Suprapubic skin (tissue), 4 donors: ENCODE results near the gene RGS7.

ENCODE experiments used
- CTCF ChIP-seq, 2 donors: fragments of 200-600 bp in 1 of 2; fragments of 450-650 bp in 1 of 2; sonication (generic) in 1 of 2; IDR thresholded peaks; one replicate each; pipeline ENCODE4 v1.5.1; 2016 to 2019; ENCODE audit warnings: antibody characterized with exemption in 2 of 2, mild to moderate bottlenecking in 1 of 2, moderate library complexity in 1 of 2
- POLR2A ChIP-seq, 2 donors: fragments of 450-650 bp; IDR thresholded peaks; one replicate each; pipeline ENCODE4 v1.6.1; 2017; ENCODE audit warnings: antibody characterized with exemption in 2 of 2, mild to moderate bottlenecking in 2 of 2, moderate library complexity in 2 of 2
- POLR2AphosphoS5 ChIP-seq, 3 donors: sonication (generic); formaldehyde crosslinking; IDR thresholded peaks; one replicate each; pipeline ENCODE4 v1.6.1; 2017; ENCODE audit warnings: antibody characterized with exemption in 3 of 3

DNA sequence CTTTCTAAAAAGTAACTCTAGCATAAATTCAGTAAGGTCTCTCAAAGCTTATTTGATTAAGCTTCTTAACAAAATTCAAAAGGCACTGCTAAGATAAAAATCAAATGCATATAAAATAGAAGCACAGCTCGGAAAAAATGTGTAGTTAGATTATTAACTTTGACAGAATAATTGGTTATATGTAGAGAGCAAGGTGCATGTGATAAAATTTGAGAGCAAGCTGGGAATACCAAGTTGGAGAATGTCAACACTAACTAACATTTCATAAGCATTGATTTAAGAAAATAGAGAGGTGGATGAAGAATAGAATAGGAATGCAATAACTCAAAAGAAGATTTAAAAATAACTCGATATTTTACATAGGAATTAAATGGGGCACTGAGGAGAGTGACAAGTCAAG, 540.5 kb downstream of the RGS7 start:
- TF ChIP-seq CTCF (IDR thresholded peaks at IDR 0.05) (no peak), POLR2A (IDR thresholded peaks at IDR 0.05) (no peak), POLR2AphosphoS5 (IDR thresholded peaks at IDR 0.05) (no peak)
